Activated CD8-positive, alpha-beta memory T cell treated with anti-CD3 and anti-CD28 coated beads for 48 hours (primary cell): ENCODE data around the gene USP17L30.
"Not testable (repeated sequence)": the region's sequence is repeated elsewhere in the genome, so short reads cannot be mapped to it uniquely, and the experiment has no call there.

Source experiments
- DNase-seq, 3 experiments: peaks; one replicate each; pipeline ENCODE4 v3.0.0-alpha.2; 2020; ENCODE audit warnings: low read depth in 2 of 3, low spot score in 2 of 3

USP17L30 gene

DNA sequence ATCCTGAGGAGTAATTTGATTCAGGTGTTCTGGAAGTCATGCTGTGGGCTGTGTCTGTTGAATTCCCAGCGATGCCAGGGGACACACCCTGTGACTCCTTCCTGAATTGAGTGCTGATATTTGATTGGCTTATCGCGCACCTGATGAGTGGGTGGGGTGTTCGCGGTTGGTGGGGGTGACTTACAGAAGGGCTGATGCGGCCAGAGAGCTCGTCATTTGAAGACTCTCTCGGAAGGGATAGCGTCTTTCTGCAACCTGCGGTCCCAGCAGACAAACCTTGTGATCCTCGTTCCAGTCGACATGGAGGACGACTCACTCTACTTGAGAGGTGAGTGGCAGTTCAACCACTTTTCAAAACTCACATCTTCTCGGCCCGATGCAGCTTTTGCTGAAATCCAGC lies at the start of gene USP17L30:
Gene USP17L30, plus strand, starts transcription at position 301 of the 400 bp plus-strand sequence. Its CDS starts 0 bp downstream, at position 301.
- DNase-seq = not testable (repeated sequence)

GRCh38 chr4:9324191-9324590 lies 38.7 kb upstream of the USP17L30 start:
- not testable (repeated sequence) for DNase-seq

DNA sequence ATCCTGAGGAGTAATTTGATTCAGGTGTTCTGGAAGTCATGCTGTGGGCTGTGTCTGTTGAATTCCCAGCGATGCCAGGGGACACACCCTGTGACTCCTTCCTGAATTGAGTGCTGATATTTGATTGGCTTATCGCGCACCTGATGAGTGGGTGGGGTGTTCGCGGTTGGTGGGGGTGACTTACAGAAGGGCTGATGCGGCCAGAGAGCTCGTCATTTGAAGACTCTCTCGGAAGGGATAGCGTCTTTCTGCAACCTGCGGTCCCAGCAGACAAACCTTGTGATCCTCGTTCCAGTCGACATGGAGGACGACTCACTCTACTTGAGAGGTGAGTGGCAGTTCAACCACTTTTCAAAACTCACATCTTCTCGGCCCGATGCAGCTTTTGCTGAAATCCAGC lies 38.1 kb upstream of the USP17L30 start, which contains the start of gene USP17L24:
Gene USP17L24, plus strand, starts transcription at position 301 of the 400 bp plus-strand sequence. Its CDS starts 0 bp downstream, at position 301.
- not testable (repeated sequence) for DNase-seq

DNA sequence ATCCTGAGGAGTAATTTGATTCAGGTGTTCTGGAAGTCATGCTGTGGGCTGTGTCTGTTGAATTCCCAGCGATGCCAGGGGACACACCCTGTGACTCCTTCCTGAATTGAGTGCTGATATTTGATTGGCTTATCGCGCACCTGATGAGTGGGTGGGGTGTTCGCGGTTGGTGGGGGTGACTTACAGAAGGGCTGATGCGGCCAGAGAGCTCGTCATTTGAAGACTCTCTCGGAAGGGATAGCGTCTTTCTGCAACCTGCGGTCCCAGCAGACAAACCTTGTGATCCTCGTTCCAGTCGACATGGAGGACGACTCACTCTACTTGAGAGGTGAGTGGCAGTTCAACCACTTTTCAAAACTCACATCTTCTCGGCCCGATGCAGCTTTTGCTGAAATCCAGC lies 33.3 kb upstream of the USP17L30 start, which contains the start of gene USP17L25:
Gene USP17L25, plus strand, starts transcription at position 301 of the 400 bp plus-strand sequence. Its CDS starts 0 bp downstream, at position 301.
- not testable (repeated sequence) for DNase-seq

DNA sequence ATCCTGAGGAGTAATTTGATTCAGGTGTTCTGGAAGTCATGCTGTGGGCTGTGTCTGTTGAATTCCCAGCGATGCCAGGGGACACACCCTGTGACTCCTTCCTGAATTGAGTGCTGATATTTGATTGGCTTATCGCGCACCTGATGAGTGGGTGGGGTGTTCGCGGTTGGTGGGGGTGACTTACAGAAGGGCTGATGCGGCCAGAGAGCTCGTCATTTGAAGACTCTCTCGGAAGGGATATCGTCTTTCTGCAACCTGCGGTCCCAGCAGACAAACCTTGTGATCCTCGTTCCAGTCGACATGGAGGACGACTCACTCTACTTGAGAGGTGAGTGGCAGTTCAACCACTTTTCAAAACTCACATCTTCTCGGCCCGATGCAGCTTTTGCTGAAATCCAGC lies 28.6 kb upstream of the USP17L30 start, which contains the start of gene USP17L26:
Gene USP17L26, plus strand, starts transcription at position 301 of the 400 bp plus-strand sequence. Its CDS starts 0 bp downstream, at position 301.
- DNase-seq = not testable (repeated sequence)

DNA sequence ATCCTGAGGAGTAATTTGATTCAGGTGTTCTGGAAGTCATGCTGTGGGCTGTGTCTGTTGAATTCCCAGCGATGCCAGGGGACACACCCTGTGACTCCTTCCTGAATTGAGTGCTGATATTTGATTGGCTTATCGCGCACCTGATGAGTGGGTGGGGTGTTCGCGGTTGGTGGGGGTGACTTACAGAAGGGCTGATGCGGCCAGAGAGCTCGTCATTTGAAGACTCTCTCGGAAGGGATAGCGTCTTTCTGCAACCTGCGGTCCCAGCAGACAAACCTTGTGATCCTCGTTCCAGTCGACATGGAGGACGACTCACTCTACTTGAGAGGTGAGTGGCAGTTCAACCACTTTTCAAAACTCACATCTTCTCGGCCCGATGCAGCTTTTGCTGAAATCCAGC lies 23.8 kb upstream of the USP17L30 start, which contains the start of gene USP17L5:
Gene USP17L5, plus strand, starts transcription at position 301 of the 400 bp plus-strand sequence. Its CDS starts 0 bp downstream, at position 301.
- DNase-seq = not testable (repeated sequence)

- not testable (repeated sequence) for DNase-seq
Observed at GRCh38 chr4:9343848-9344247, 19.1 kb upstream of the USP17L30 start, which contains the start of gene USP17L27. Gene USP17L27 (plus strand): TSS chr4:9344148. CDS start chr4:9344148, 0 bp downstream.

- not testable (repeated sequence) for DNase-seq
Observed at GRCh38 chr4:9348593-9348992, 14.3 kb upstream of the USP17L30 start, which contains the start of gene USP17L28. Gene USP17L28 (plus strand): TSS chr4:9348893. CDS start chr4:9348893, 0 bp downstream.

- not testable (repeated sequence) for DNase-seq
Observed at GRCh38 chr4:9350866-9351265, 12.1 kb upstream of the USP17L30 start.

- not testable (repeated sequence) for DNase-seq
Observed at GRCh38 chr4:9353338-9353737, 9.6 kb upstream of the USP17L30 start, which contains the start of gene USP17L29. Gene USP17L29 (plus strand): TSS chr4:9353638. CDS start chr4:9353638, 0 bp downstream.

DNA sequence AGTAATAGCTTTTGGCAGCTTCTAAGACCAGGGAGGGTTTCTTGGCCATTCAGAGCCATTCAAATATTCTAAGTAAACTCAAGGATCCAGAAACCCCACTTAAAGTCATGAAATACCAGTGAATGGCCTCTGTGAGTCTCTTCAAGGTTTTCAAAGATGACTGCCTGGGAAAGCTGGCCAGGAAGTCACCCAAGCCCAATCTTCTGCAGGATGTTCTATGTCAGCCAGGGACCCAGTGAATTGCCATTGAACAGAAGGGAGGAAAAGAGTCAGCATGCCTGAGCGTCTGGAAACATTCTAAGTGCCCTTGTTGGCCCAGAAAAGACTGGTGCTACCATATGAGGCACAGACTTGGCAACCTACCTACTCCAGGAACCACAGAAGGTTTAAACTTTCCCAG lies 17.0 kb downstream of the USP17L30 start:
- DNase-seq = not testable (repeated sequence)

DNA sequence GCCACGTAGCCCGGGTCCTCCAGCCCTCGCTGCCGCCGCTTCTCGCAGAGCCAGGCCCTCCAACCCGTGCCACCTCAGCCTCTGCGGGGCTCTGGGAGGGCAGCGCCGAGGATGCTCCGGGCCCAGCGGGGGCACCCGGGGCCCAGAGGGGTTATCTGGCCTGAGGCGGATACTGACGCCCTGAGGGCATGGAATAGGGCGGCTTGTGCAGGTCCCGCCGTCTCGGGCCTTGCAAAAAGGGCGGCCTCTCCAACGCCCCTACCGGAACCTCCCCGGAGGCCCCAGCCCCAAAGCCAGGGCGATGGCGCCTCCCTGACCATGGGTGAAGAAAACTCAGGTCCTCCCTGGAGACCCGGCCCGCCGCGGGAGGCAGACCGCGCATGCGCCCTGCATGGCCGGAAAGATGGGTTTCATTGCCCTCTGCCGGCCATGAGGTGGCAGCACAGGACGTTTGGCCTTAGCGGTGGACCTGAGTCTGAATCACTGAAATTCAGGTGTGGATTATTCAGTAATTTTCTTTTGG lies 18.1 kb downstream of the USP17L30 start:
- peak; percentile 2 to 8 (median 4) for DNase-seq

- no peak for DNase-seq
Observed at GRCh38 chr4:9384126-9384525, 21.2 kb downstream of the USP17L30 start.

- DNase-seq = not testable (repeated sequence)
Observed at GRCh38 chr4:9389001-9389400, 26.1 kb downstream of the USP17L30 start.

DNA sequence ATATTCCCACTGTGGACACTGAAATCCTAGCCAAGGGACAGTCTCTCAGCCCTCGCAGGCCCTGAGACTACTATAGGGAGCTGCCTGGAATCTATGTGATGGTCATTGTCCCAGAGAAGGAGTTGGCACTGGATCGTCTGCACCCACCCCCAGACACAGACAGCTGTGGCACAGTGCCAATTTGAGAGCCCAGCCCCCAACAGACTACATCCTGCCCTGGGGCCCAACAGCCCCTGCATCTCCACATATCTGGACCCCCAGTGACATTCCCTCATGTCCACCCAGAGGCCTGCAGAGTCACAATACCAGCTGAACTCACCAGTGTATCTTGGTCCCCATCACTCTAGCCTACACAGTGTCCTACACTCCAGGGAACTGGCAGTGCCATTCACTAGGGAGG lies 42.8 kb downstream of the USP17L30 start:
- not testable (repeated sequence) for DNase-seq

DNA sequence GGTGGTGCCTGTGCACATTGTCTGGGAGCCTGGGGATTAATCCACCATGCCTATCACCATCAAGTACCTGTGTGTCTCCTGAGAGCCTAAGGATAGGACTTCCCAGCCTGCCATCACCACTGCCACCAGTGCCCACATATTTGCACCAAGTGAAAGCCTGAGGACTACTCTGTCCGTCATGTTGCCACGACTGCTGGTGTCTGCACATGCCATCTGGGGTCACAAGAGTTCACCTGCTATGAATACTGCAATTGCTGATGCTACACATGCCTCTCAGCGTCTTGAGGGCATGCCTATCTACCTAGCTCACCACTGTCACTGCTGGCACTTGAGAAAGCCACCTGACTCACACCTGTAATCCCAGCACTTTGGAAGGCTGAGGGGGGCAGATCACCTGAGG lies 43.6 kb downstream of the USP17L30 start:
- DNase-seq = not testable (repeated sequence)

GRCh38 chr4:9409793-9410192 lies 46.9 kb downstream of the USP17L30 start:
- no peak for DNase-seq
